ENCODE measurements around the gene ADAP1. TPM values are rescaled to one million over a fixed set of nuclear protein-coding genes. Genes with fewer than 3 reads are reported as not detected.

ADAP1 gene
- total RNA-seq, 2 experiments from 2014 or later, result 34.6 to 40.9 TPM

DNA sequence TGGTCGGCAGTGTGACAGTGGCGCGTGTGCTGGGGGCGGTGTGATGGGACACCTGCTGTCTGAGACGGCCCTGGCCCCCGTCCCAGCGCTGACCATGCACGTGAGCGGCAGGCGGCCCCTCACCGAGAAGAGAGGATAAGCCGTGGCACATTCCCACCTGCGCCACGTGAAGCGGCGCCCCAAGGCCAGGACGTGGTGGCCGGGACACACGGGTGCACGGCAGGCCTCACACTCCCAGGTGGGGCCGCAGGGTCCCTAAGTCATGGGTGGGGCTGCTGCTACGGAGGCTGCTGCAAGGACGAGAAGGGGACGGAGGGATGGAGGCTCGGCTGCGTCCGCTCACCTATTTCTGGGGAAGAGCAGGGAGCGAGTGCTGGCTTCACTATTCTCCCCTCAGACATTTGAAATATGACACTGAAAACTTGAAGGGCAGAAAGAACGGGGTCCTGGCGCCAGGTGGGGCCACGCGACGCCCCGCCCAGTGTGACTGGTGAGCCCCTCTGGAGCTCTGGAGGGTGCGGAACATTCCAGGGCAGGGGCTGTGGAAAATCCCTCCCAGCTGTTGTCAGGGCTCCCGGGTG is 36.0 kb upstream of the ADAP1 start:
- Mint-ChIP-seq H3K27me3 (peaks cover 3% of the 10 kb centered on the region), H3K4me1 (ENCODE audit: low read depth) (peaks cover 8% of the 10 kb centered on the region), H3K27ac (no peak overlapping the region), H3K36me3 (ENCODE audit: low read depth) (no peaks in the 10 kb centered on the region), H3K4me3 (no peak overlapping the region), H3K9me3 (no peaks in the 10 kb centered on the region)
- intact Hi-C loops (cut with micrococcal nuclease), result loop anchor here (5.0 to 10.0 kb wide), 3 partner anchors 54 to 174 kb away; partner anchors contain the start of genes GPR146 and ZFAND2A
- TF ChIP-seq, protein P1, sequence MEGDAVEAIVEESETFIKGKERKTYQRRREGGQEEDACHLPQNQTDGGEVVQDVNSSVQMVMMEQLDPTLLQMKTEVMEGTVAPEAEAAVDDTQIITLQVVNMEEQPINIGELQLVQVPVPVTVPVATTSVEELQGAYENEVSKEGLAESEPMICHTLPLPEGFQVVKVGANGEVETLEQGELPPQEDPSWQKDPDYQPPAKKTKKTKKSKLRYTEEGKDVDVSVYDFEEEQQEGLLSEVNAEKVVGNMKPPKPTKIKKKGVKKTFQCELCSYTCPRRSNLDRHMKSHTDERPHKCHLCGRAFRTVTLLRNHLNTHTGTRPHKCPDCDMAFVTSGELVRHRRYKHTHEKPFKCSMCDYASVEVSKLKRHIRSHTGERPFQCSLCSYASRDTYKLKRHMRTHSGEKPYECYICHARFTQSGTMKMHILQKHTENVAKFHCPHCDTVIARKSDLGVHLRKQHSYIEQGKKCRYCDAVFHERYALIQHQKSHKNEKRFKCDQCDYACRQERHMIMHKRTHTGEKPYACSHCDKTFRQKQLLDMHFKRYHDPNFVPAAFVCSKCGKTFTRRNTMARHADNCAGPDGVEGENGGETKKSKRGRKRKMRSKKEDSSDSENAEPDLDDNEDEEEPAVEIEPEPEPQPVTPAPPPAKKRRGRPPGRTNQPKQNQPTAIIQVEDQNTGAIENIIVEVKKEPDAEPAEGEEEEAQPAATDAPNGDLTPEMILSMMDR (IDR thresholded peaks at IDR 0.05), result no peak
- DNase-seq (no peak), ATAC-seq (no peak)
- ChIA-PET POLR2A (interaction anchor here (4.1 kb wide), 1 partner anchor 15 kb away, joined by 19 read pairs; the partner anchor contains the start of gene COX19), CTCF (no interaction called here)

DNA sequence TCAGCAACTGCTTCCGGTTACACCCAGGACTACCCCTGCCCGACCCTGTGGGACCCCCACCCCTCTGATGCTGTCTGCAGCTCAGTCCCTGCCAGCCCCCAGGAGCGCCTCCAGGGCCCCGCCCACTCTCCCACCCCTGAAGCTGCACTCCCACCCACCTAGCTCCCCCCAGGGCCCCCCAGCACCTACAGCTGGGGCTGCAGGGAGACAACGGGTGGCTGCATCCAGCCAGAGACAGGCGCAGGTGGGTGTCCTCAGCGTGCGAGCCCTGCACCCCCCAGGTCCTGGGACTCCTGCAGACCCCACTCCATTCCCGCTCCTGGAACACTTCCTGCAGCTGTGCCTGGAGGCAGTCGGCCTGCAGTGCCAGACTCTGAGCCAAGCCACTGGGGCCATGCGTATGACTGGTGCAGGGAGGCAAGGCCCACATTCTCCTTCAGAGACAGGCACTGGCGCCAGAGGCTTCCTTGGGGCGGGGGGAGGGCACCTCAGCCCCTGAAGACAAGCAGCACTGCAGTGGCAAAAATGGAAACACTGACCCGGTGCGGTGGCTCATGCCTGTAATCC is 34.6 kb upstream of the ADAP1 start:
- Mint-ChIP-seq H3K27ac (no peak overlapping the region), H3K9me3 (no peaks in the 10 kb centered on the region), H3K27me3 (peaks cover 4% of the 10 kb centered on the region), H3K4me3 (no peak overlapping the region), H3K4me1 (ENCODE audit: low read depth) (peaks cover 8% of the 10 kb centered on the region), H3K36me3 (ENCODE audit: low read depth) (no peaks in the 10 kb centered on the region)
- ATAC-seq, result no peak
- intact Hi-C loops (cut with micrococcal nuclease), result no loop called here
- TF ChIP-seq, protein P1 (IDR thresholded peaks at IDR 0.05), result no peak
- DNase-seq, result no peak
- ChIA-PET CTCF (interaction anchor here (0.8 to 1.4 kb wide), 2 partner anchors 77 to 80 kb away, joined by 3 to 6 read pairs; no protein-coding TSS in a partner anchor), POLR2A (interaction anchor here (1.0 kb wide), 2 partner anchors 14 to 22 kb away, joined by 3 to 4 read pairs; partner anchors contain the start of gene COX19)

DNA sequence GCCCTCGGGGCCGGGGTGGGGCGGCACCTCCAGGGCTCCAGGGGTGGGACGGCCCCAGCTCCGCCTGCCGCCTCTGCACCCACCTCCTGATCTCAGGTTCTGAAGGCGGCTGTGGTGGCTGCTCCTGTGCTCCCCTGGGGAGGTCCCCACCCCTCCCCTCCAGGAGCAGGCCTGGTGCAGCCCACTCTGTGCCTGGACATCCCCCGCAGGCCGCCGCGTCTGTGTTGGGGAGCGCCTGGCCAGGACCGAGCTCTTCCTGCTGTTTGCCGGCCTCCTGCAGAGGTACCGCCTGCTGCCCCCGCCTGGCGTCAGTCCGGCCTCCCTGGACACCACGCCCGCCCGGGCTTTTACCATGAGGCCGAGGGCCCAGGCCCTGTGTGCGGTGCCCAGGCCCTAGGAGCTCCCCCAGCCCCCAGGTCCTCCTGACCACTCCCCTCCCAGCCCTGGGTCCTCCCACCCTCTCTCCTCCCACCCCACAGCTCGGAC is 34.0 kb upstream of the ADAP1 start:
- Mint-ChIP-seq H3K27me3 (peaks cover 4% of the 10 kb centered on the region), H3K36me3 (ENCODE audit: low read depth) (no peaks in the 10 kb centered on the region), H3K4me1 (ENCODE audit: low read depth) (peaks cover 8% of the 10 kb centered on the region), H3K27ac (no peak overlapping the region), H3K9me3 (no peaks in the 10 kb centered on the region), H3K4me3 (no peak overlapping the region)
- ChIA-PET CTCF (interaction anchor here (0.8 to 1.4 kb wide), 2 partner anchors 77 to 79 kb away, joined by 3 to 6 read pairs; no protein-coding TSS in a partner anchor), POLR2A (interaction anchor here (1.0 kb wide), 2 partner anchors 13 to 22 kb away, joined by 3 to 4 read pairs; partner anchors contain the start of gene COX19)
- TF ChIP-seq, protein P1 (IDR thresholded peaks at IDR 0.05), result no peak
- DNase-seq (no peak), ATAC-seq (no peak)
- intact Hi-C loops (cut with micrococcal nuclease), result no loop called here

DNA sequence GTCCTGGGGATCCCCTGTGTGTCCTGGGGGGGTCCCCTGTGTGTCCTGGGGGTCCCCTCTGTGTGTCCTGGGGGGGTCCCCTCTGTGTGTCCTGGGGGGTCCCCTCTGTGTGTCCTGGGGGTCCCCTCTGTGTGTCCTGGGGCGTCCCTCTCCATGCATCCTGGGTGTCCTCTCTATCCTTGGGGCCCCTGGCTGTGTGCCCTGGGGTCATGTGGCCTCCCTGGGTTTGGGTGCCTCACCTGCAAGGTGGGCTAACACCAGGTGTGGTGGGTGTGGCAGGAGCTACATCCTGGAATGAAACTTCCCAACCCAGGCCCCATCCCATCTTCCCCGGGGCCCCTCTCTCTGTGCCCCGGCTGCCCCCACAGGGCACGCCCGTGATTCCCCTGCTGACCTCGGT is 33.4 kb upstream of the ADAP1 start:
- Mint-ChIP-seq H3K27me3 (peaks cover 4% of the 10 kb centered on the region), H3K9me3 (no peaks in the 10 kb centered on the region), H3K4me1 (ENCODE audit: low read depth) (peaks cover 5% of the 10 kb centered on the region), H3K4me3 (no peak overlapping the region), H3K27ac (no peak overlapping the region), H3K36me3 (ENCODE audit: low read depth) (no peaks in the 10 kb centered on the region)
- intact Hi-C loops (cut with micrococcal nuclease), result no loop called here
- DNase-seq (no peak), ATAC-seq (no peak)
- ChIA-PET CTCF (interaction anchor here (0.8 to 1.4 kb wide), 2 partner anchors 78 kb away, joined by 3 to 6 read pairs; no protein-coding TSS in a partner anchor), POLR2A (interaction anchor here (1.0 kb wide), 2 partner anchors 13 to 21 kb away, joined by 3 to 4 read pairs; partner anchors contain the start of gene COX19)
- TF ChIP-seq, protein P1 (IDR thresholded peaks at IDR 0.05), result no peak

All from activated CD8-positive, alpha-beta T cell treated with anti-CD3 and anti-CD28 coated beads for 36 hours (primary cell).